A549 (cell line): Measurements from ENCODE around the gene MCFD2. TPM values are rescaled to one million over a fixed set of nuclear protein-coding genes. Genes with fewer than 3 reads are reported as not detected.

Source experiments
- ATAC-seq, 2 experiments: fragments of 200-7000 bp in 1 of 2; fragments of >200 bp in 1 of 2; cut with Nextera tagmentation in 1 of 2; cut with Tn5 transposase in 1 of 2; 3 replicates each; pipeline versions ENCODE4 v1.8.0 to v1.9.1; 2018 to 2020; ENCODE audit warnings: mild to moderate bottlenecking in 1 of 2, moderate library complexity in 1 of 2
- CTCF ChIA-PET: fragments of 300-600 bp; sonication (Branson Sonifier 250); formaldehyde crosslinking; extraction: SDS; loops from one replicate; lab custom pipeline; 2021; ENCODE audit warnings: antibody characterized with exemption, inconsistent platforms; lab: Yijun Ruan, JAX
- POLR2A ChIA-PET: fragments of 350-600 bp; formaldehyde crosslinking; extraction: SDS; loops from one replicate; lab custom pipeline; 2021; ENCODE audit warnings: antibody characterized with exemption, inconsistent platforms; lab: Yijun Ruan, JAX
- DNase-seq, 2 experiments: peaks; one replicate each; pipeline versions ENCODE4 v3.0.0 to v3.0.0-alpha.2; 2011 to 2016; ENCODE audit warnings: low read depth in 1 of 2, low spot score in 1 of 2
- FAIRE-seq: peaks from 2 replicates; lab custom pipeline; 2011; peaks lifted over from hg19 to GRCh38; lab: Jason Lieb, UNC
- H3K27ac ChIP-seq, 2 experiments: fragments of >200 bp; sonication (Bioruptor Twin); formaldehyde crosslinking; 3 replicates each; pipeline ENCODE4 v1.5.1; 2016 to 2017
- H3K4me1 ChIP-seq: fragments of >200 bp; sonication (Bioruptor Twin); formaldehyde crosslinking; 3 replicates; pipeline ENCODE4 v1.6.1; 2016
- H3K4me2 ChIP-seq: fragments of >200 bp; sonication (Bioruptor Twin); formaldehyde crosslinking; 3 replicates; pipeline ENCODE4 v1.6.1; 2016
- H3K4me3 ChIP-seq: fragments of >200 bp; sonication (Bioruptor Twin); formaldehyde crosslinking; 3 replicates; pipeline ENCODE4 v1.5.1; 2016
- H3K9me3 ChIP-seq: fragments of >200 bp; sonication (Bioruptor Twin); formaldehyde crosslinking; 3 replicates; pipeline ENCODE4 v1.6.1; 2016
- BHLHE40 ChIP-seq: IDR thresholded peaks from 2 replicates; pipeline ENCODE4 v1.6.1; 2012; ENCODE audit warnings: low read depth, low read length, inconsistent platforms
- E2F6 ChIP-seq: IDR thresholded peaks from 2 replicates; pipeline ENCODE4 v1.6.1; 2012; ENCODE audit warnings: low read depth, borderline replicate concordance
- EHMT2 ChIP-seq: fragments of 200-600 bp; sonication (generic); IDR thresholded peaks from 2 replicates; pipeline ENCODE4 v1.6.1; 2016; ENCODE audit warnings: antibody characterized with exemption, low read depth, mild to moderate bottlenecking, moderate library complexity
- FOSL2 ChIP-seq, 2 experiments: fragments of 450-650 bp in 1 of 2; fragments of >200 bp in 1 of 2; sonication (Bioruptor Twin) in 1 of 2; formaldehyde crosslinking; IDR thresholded peaks; 2 replicates each; pipeline versions ENCODE4 v1.5.0 to v1.6.1; 2016 to 2020; ENCODE audit warnings: mild to moderate bottlenecking in 1 of 2, moderate library complexity in 1 of 2
- GATA3 ChIP-seq: IDR thresholded peaks from 2 replicates; pipeline ENCODE4 v1.6.1; 2012; ENCODE audit warnings: borderline replicate concordance
- HES2 ChIP-seq: fragments of >200 bp; sonication (Bioruptor Twin); formaldehyde crosslinking; IDR thresholded peaks from 2 replicates; pipeline ENCODE4 v1.6.1; 2016
- HOXA7 ChIP-seq: fragments of 250-450 bp; sonication (Bioruptor Pico); IDR thresholded peaks from 2 replicates; pipeline ENCODE4 v1.5.0; 2020; ENCODE audit warnings: mild to moderate bottlenecking, moderate library complexity
- KDM5A ChIP-seq: fragments of 200-600 bp; sonication (generic); IDR thresholded peaks from 2 replicates; pipeline ENCODE4 v1.6.1; 2016; ENCODE audit warnings: antibody characterized with exemption, mild to moderate bottlenecking
- MAZ ChIP-seq: fragments of 150-350 bp; IDR thresholded peaks from 2 replicates; pipeline ENCODE4 v1.6.1; 2014; ENCODE audit warnings: antibody characterized with exemption, low read depth, low read length, borderline replicate concordance
- NR3C1 ChIP-seq: fragments of >200 bp; sonication (Bioruptor Twin); formaldehyde crosslinking; IDR thresholded peaks from 3 replicates; pipeline ENCODE4 v1.6.1; 2017
- PBX3 ChIP-seq: IDR thresholded peaks from 2 replicates; pipeline ENCODE4 v1.6.1; 2012
- RARB ChIP-seq: fragments of 250-450 bp; sonication (Bioruptor Pico); IDR thresholded peaks from 2 replicates; pipeline ENCODE4 v1.8.0; 2021; ENCODE audit warnings: mild to moderate bottlenecking, moderate library complexity
- SMC3 ChIP-seq: fragments of >200 bp; sonication (Bioruptor Twin); formaldehyde crosslinking; IDR thresholded peaks from 3 replicates; pipeline ENCODE4 v1.6.1; 2018; ENCODE audit warnings: inconsistent platforms
- SREBF2 ChIP-seq: fragments of 450-650 bp; IDR thresholded peaks from 2 replicates; pipeline ENCODE4 v1.6.1; 2014; ENCODE audit warnings: mild to moderate bottlenecking, moderate library complexity
- TP53 ChIP-seq: fragments of 250-450 bp; sonication (Bioruptor Pico); IDR thresholded peaks from 2 replicates; pipeline ENCODE4 v1.5.0; 2021; ENCODE audit warnings: mild to moderate bottlenecking, moderate library complexity
- WGBS: methylation state at CpG from one replicate; pipeline ENCODE4 v1.1.6; 2017; ENCODE audit errors: missing lambda C conversion rate; 5-methylcytosine and 5-hydroxymethylcytosine counted together
- polyA plus RNA-seq, 4 experiments: library from polyadenylated mRNA; depleted of rRNA in 3 of 4; stranded (reverse); fragments of >200 nt; fragmentation: RNase III in 1 of 4; extraction: RNeasy Plus Mini Kit Qiagen cat#74134 plus additional on column Dnase treatment in 1 of 4; gene quantifications; 2 replicates in 3 of 4; 3 replicates in 1 of 4; pipeline ENCODE4 v1.2.3, GENCODE V29; 2011 to 2017
- TF ChIP-seq, protein P1 (sequence below): fragments of 450-650 bp; IDR thresholded peaks from 2 replicates; pipeline ENCODE4 v1.6.1; 2014; ENCODE audit warnings: antibody characterized with exemption
- TF ChIP-seq, protein P2 (sequence below): fragments of >200 bp; sonication (Bioruptor Twin); formaldehyde crosslinking; IDR thresholded peaks from 3 replicates; pipeline ENCODE4 v1.6.1; 2016

The MCFD2 gene
- polyA plus RNA-seq, 2 of the 4 experiments (the other 2 are of a cell fraction), result 118 to 210 TPM

DNA sequence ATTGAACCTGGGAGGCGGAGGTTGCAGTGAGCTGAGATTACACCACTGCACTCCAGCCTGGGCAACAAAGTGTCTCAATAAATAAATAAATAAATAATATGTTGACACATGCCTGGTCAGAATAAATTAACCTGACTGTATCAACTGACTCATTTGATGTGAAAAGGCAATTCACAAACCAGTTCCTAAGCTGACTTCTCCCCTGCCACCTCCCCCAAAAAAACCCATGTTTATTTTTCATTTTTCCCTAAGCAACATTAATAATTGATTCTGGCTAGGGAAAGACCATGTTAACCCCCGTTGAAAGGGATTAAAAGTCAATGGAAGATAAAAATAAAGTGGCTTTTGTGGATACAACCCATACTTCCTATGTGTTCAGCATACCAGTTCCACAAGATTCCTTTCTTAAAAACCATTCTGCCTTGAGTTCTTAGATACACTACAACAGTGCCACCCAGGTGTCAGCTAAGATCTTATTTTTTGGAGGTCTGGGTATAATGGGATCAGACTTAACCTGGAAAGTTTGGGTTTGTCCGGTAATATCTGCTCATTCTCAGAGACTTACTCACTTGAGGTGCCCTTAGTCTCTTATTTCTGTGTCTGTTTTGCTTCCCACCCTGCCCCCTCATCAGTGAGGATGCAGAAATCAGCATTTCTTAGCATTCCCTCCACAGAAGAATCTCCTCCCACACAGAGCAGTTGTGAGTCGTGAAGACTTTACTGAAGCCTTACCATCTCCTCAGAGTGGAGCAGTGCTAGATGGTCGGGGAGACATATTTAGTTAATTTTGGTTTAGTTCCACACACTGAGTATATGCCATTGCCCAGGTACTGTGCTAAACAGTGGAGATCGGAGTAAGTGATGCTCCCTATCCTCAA is 10.1 kb upstream of the MCFD2 start:
- WGBS, result 71% methylated on average over 6 of the region's 6 CpGs
- no peak overlapping the region for H3K27ac ChIP-seq
- FAIRE-seq (no peak), ATAC-seq (no peak), DNase-seq (no peak)
- H3K4me1 ChIP-seq, result peaks cover 18% of the 10 kb centered on the region
- H3K9me3 ChIP-seq, result peaks cover 50% of the 10 kb centered on the region
- TF ChIP-seq, protein P1, sequence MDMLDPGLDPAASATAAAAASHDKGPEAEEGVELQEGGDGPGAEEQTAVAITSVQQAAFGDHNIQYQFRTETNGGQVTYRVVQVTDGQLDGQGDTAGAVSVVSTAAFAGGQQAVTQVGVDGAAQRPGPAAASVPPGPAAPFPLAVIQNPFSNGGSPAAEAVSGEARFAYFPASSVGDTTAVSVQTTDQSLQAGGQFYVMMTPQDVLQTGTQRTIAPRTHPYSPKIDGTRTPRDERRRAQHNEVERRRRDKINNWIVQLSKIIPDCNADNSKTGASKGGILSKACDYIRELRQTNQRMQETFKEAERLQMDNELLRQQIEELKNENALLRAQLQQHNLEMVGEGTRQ, result no peak
- TF ChIP-seq, protein P2, sequence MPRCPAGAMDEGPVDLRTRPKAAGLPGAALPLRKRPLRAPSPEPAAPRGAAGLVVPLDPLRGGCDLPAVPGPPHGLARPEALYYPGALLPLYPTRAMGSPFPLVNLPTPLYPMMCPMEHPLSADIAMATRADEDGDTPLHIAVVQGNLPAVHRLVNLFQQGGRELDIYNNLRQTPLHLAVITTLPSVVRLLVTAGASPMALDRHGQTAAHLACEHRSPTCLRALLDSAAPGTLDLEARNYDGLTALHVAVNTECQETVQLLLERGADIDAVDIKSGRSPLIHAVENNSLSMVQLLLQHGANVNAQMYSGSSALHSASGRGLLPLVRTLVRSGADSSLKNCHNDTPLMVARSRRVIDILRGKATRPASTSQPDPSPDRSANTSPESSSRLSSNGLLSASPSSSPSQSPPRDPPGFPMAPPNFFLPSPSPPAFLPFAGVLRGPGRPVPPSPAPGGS, result no peak
- no peak for TF ChIP-seq SMC3
- TF ChIP-seq MAZ, result no peak
- no peak for TF ChIP-seq GATA3
- TF ChIP-seq PBX3, result no peak
- no peak for TF ChIP-seq BHLHE40
- no peak for TF ChIP-seq NR3C1
- TF ChIP-seq SREBF2, result no peak
- TF ChIP-seq E2F6, result no peak
- TF ChIP-seq HES2, result no peak
- TF ChIP-seq EHMT2, result no peak
- no peak for TF ChIP-seq KDM5A
- TF ChIP-seq HOXA7 (CRISPR knock-in tag), result no peak
- TF ChIP-seq FOSL2 (IDR thresholded peaks at IDR 0.05), result no peak
- no peak for TF ChIP-seq FOSL2 (CRISPR knock-in tag; IDR thresholded peaks at IDR 0.05)
- H3K4me2 ChIP-seq, result no peak overlapping the region
- ChIA-PET POLR2A (no interaction called here), CTCF (interaction anchor here (1.2 to 5.4 kb wide), 3 partner anchors 8 to 398 kb away, joined by 5 to 26 read pairs (median 6); no protein-coding TSS in a partner anchor)
- no peak overlapping the region for H3K4me3 ChIP-seq

- H3K4me3 ChIP-seq, result no peak overlapping the region
- no peak for DNase-seq
- no peak for ATAC-seq
- WGBS, result 92% methylated on average over 5 of the region's 5 CpGs
- peaks cover 45% of the 10 kb centered on the region for H3K9me3 ChIP-seq
- POLR2A ChIA-PET, result no interaction called here
- CTCF ChIA-PET, result interaction anchor here (0.9 to 5.4 kb wide), 5 partner anchors 9 to 464 kb away, joined by 4 to 26 read pairs (median 5); no protein-coding TSS in a partner anchor
- H3K4me1 ChIP-seq, result peaks cover 18% of the 10 kb centered on the region
- TF ChIP-seq RARB (no peak), MAZ (no peak), TP53 (CRISPR knock-in tag) (no peak), PBX3 (no peak), KDM5A (no peak), E2F6 (no peak)
- no peak overlapping the region for H3K27ac ChIP-seq
- no peak overlapping the region for H3K4me2 ChIP-seq
- FAIRE-seq, result no peak
These were observed 9.0 kb upstream of the MCFD2 start for GRCh38 chr2:46924608-46925007.
